Tibial artery (tissue), 4 donors: ENCODE measurements around the gene GHR.

Source experiments
- DNase-seq, 2 donors: peaks; one replicate each; pipeline ENCODE4 v3.0.0-alpha.2; 2019
- H3K27ac ChIP-seq, 2 donors: fragments of 200-600 bp; sonication (generic) in 1 of 2; 1 replicate in 1 of 2; 2 replicates in 1 of 2; pipeline ENCODE4 v1.5.1; 2018 to 2019; ENCODE audit warnings: mild to moderate bottlenecking in 1 of 2
- H3K27me3 ChIP-seq, 2 donors: fragments of 200-600 bp; sonication (generic) in 1 of 2; one replicate each; pipeline versions ENCODE4 v1.5.1 to v1.6.0; 2016 to 2019
- H3K36me3 ChIP-seq, 3 donors: fragments of 200-600 bp; sonication (generic) in 2 of 3; one replicate each; pipeline ENCODE4 v1.5.1; 2016 to 2019; ENCODE audit warnings: mild to moderate bottlenecking in 2 of 3
- H3K4me1 ChIP-seq, 4 donors: fragments of 200-600 bp; sonication (generic) in 2 of 4; 1 replicate in 3 of 4; 2 replicates in 1 of 4; pipeline ENCODE4 v1.5.1; 2016 to 2019
- H3K4me3 ChIP-seq, 2 donors: fragments of 200-600 bp; sonication (generic) in 1 of 2; 1 replicate in 1 of 2; 2 replicates in 1 of 2; pipeline ENCODE4 v1.5.1; 2018 to 2019; ENCODE audit warnings: mild to moderate bottlenecking in 2 of 2
- H3K9me3 ChIP-seq, 3 donors: fragments of 200-600 bp; sonication (generic) in 1 of 3; one replicate each; pipeline ENCODE4 v1.5.1; 2016 to 2019
- intact Hi-C: fragments of 100-400 bp; cut with DNase I; formaldehyde crosslinking; loops from one replicate; pipeline ENCODE4 v1.15.0; 2023; ENCODE audit warnings: low total_unique reads
- TF ChIP-seq, protein P1 (sequence below), 2 experiments: fragments of 200-600 bp in 1 of 2; fragments of 450-650 bp in 1 of 2; IDR thresholded peaks; one replicate each; pipeline ENCODE4 v1.5.1; 2017 to 2019; ENCODE audit warnings: antibody characterized with exemption in 2 of 2, mild to moderate bottlenecking in 1 of 2, moderate library complexity in 1 of 2

GHR gene

GRCh38 chr5:42390115-42390514 is 33.1 kb upstream of the GHR start:
- Histone ChIP-seq H3K4me1 (no peaks in the 10 kb centered on the region), H3K9me3 (peaks cover 0 to 7% (median 7%) of the 10 kb centered on the region in 3 donors), H3K36me3 (no peaks in the 10 kb centered on the region), H3K27me3 (no peaks in the 10 kb centered on the region), H3K27ac (no peak overlapping the region), H3K4me3 (no peak overlapping the region)
- DNase-seq, result no peak
- intact Hi-C loops, result no loop called here
- TF ChIP-seq, protein P1, sequence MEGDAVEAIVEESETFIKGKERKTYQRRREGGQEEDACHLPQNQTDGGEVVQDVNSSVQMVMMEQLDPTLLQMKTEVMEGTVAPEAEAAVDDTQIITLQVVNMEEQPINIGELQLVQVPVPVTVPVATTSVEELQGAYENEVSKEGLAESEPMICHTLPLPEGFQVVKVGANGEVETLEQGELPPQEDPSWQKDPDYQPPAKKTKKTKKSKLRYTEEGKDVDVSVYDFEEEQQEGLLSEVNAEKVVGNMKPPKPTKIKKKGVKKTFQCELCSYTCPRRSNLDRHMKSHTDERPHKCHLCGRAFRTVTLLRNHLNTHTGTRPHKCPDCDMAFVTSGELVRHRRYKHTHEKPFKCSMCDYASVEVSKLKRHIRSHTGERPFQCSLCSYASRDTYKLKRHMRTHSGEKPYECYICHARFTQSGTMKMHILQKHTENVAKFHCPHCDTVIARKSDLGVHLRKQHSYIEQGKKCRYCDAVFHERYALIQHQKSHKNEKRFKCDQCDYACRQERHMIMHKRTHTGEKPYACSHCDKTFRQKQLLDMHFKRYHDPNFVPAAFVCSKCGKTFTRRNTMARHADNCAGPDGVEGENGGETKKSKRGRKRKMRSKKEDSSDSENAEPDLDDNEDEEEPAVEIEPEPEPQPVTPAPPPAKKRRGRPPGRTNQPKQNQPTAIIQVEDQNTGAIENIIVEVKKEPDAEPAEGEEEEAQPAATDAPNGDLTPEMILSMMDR (IDR thresholded peaks at IDR 0.05), result no peak

- Histone ChIP-seq H3K27me3 (no peaks in the 10 kb centered on the region), H3K27ac (no peak overlapping the region), H3K4me1 (no peaks in the 10 kb centered on the region), H3K4me3 (no peak overlapping the region), H3K36me3 (no peaks in the 10 kb centered on the region), H3K9me3 (peaks cover 0 to 7% (median 7%) of the 10 kb centered on the region in 3 donors)
- intact Hi-C loops, result no loop called here
- no peak for DNase-seq
- TF ChIP-seq, protein P1 (IDR thresholded peaks at IDR 0.05), result no peak
Measured at GRCh38 chr5:42392917-42393316, 30.3 kb upstream of the GHR start.

DNA sequence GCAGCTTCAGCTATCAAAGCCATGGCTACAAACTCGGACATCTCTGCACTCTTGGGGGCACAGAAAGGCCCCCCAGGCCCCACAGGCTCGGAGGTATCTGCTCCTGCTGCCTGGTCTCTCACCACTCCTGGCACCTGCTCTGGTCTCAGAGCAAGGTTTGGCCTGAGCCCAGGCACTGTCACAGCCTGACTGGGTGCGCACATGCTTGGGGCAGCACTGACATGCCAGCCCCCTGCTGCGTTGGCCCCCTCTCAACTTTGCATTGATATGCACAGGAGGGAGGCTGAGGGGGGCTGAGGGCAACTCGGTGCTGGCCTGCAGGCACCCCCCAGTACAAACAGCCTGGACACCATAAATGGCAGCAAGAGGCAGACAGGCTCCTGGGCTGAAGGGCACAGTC is 27.1 kb upstream of the GHR start:
- intact Hi-C loops, result no loop called here
- no peaks in the 10 kb centered on the region for H3K36me3 ChIP-seq
- H3K27ac ChIP-seq, result no peak overlapping the region
- no peak overlapping the region for H3K4me3 ChIP-seq
- no peaks in the 10 kb centered on the region for H3K27me3 ChIP-seq
- TF ChIP-seq, protein P1 (IDR thresholded peaks at IDR 0.05), result no peak
- no peak for DNase-seq
- no peaks in the 10 kb centered on the region for H3K4me1 ChIP-seq
- peaks cover 0 to 7% (median 7%) of the 10 kb centered on the region in 3 donors for H3K9me3 ChIP-seq

DNA sequence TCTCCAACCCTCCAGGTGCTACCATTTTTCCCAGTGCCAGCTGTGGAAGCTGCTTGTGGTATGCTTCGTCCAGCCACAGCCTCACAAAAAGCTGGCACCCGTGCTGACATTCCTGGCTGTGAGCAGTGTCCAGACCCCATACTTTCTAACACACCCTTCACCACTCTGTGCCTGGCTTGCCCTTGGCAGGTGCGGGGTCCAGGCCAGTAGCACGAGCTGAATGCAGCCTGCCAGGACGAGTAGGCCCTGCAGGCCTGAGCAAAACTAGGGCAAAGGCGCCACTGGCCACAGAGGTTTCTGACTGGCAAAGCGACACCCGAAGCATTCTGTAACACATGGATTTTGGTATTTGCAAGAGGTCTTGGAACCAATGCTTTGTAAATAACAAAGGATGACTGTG is 26.0 kb upstream of the GHR start:
- intact Hi-C loops, result no loop called here
- no peaks in the 10 kb centered on the region for H3K36me3 ChIP-seq
- no peak for DNase-seq
- TF ChIP-seq, protein P1 (IDR thresholded peaks at IDR 0.05), result no peak
- peaks cover 0 to 7% (median 7%) of the 10 kb centered on the region in 3 donors for H3K9me3 ChIP-seq
- no peak overlapping the region for H3K27ac ChIP-seq
- no peaks in the 10 kb centered on the region for H3K4me1 ChIP-seq
- H3K27me3 ChIP-seq, result no peaks in the 10 kb centered on the region
- H3K4me3 ChIP-seq, result no peak overlapping the region

- Histone ChIP-seq H3K36me3 (no peaks in the 10 kb centered on the region), H3K27ac (no peak overlapping the region), H3K4me1 (no peaks in the 10 kb centered on the region), H3K9me3 (no peaks in the 10 kb centered on the region), H3K27me3 (no peaks in the 10 kb centered on the region), H3K4me3 (no peak overlapping the region)
- DNase-seq, result no peak
- TF ChIP-seq, protein P1 (IDR thresholded peaks at IDR 0.05), result no peak
- intact Hi-C loops, result no loop called here
Measured at GRCh38 chr5:42399702-42400101, 23.5 kb upstream of the GHR start.

DNA sequence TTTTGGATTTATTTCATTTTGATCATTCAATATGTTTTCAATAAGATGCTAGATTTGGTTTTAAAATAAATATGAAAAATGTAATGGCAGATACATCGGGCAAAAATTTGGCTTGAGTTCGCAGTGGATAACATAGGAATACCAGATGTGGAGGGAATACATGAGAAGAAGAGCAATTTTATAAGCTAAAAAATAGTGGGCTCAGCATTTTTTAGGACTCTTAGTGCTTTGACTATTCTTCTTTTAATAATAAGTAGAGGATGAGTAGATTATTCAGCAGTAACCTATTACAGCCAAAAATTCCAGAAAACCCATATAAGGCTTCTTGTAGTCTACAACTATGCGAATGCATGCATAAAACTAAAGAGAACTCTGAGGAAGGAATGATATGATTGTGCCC is 22.8 kb upstream of the GHR start:
- no peak overlapping the region for H3K4me3 ChIP-seq
- DNase-seq, result no peak
- H3K27ac ChIP-seq, result no peak overlapping the region
- H3K4me1 ChIP-seq, result no peaks in the 10 kb centered on the region
- H3K36me3 ChIP-seq, result no peaks in the 10 kb centered on the region
- TF ChIP-seq, protein P1 (IDR thresholded peaks at IDR 0.05), result no peak
- intact Hi-C loops, result no loop called here
- H3K27me3 ChIP-seq, result no peaks in the 10 kb centered on the region
- H3K9me3 ChIP-seq, result no peaks in the 10 kb centered on the region
